Measurements from ENCODE around the gene PREB. TPM values are rescaled to one million over a fixed set of nuclear protein-coding genes. Genes with fewer than 3 reads are reported as not detected.

The PREB gene
- total and polyA plus RNA-seq, 2 of the 13 experiments (the other 11 are each of a cell fraction or from before 2014, with no cell fraction given), result 112 to 192 TPM

GRCh38 chr2:27177441-27178351 lies 43.3 kb upstream of the PREB start (continued):
- TF ChIP-seq ASH2L (IDR thresholded peaks at IDR 0.05; ENCODE audit: insufficient read length, low read depth, low read length) (peak; percentile 96), JUN (CRISPR knock-in tag; IDR thresholded peaks at IDR 0.05) (no peak; the same call in 1 of the 2 replicates), TSC22D2 (CRISPR knock-in tag; IDR thresholded peaks at IDR 0.05; ENCODE audit: borderline replicate concordance) (no peak), SUZ12 (IDR thresholded peaks at IDR 0.05; ENCODE audit: low read depth, low read length) (no peak), HDAC6 (IDR thresholded peaks at IDR 0.05; ENCODE audit: low read depth, low read length) (no peak), MBD4 (IDR thresholded peaks at IDR 0.05; ENCODE audit: borderline replicate concordance, low read length) (peak; percentile 95; the same call in 1 of the 2 replicates), KIAA2018 (CRISPR knock-in tag; IDR thresholded peaks at IDR 0.05; ENCODE audit: borderline replicate concordance) (0 out of 2 replicates have a peak, but pooled peaks have one; percentile 67), HNRNPK (IDR thresholded peaks at IDR 0.05; ENCODE audit: low read depth, low read length, poor library complexity, severe bottlenecking) (no peak), ETS1 (CRISPR knock-in tag; IDR thresholded peaks at IDR 0.05) (no peak), EED (CRISPR knock-in tag; IDR thresholded peaks at IDR 0.05) (no peak), ZNF10 (CRISPR knock-in tag; IDR thresholded peaks at IDR 0.05; ENCODE audit: borderline replicate concordance, low read depth) (no peak), MAFG (CRISPR knock-in tag; IDR thresholded peaks at IDR 0.05) (no peak), CSRNP2 (CRISPR knock-in tag; conservative IDR thresholded peaks at IDR 0.05; ENCODE audit: low read depth) (no peak), NCOA1 (CRISPR knock-in tag; IDR thresholded peaks at IDR 0.05) (peak; percentile 92; the same call in 1 of the 2 replicates), ZNF788 (CRISPR knock-in tag; IDR thresholded peaks at IDR 0.05; ENCODE audit: borderline replicate concordance) (peak; percentile 82; the same call in 1 of the 2 replicates), THAP7 (CRISPR knock-in tag; IDR thresholded peaks at IDR 0.05) (no peak)

Measured in HepG2 (cell line).